ENCODE measurements around the gene PDS5A. TPM values are rescaled to one million over a fixed set of nuclear protein-coding genes. Genes with fewer than 3 reads are reported as not detected.

The PDS5A gene
- total RNA-seq, 1 donor from 2014 or later: 52.9 TPM

- H3K27me3 ChIP-seq: no peaks in the 10 kb centered on the region
- no peak for TF ChIP-seq CTCF (IDR thresholded peaks at IDR 0.05)
- no peak overlapping the region for H3K27ac ChIP-seq
- intact Hi-C loops (cut with DNase I): loop anchor here (10.0 kb wide), 1 partner anchor 131 kb away; the partner anchor contains the start of gene UBE2K
- no peaks in the 10 kb centered on the region for H3K4me1 ChIP-seq
- DNase-seq (ENCODE audit: low spot score in 2 of 2): no peak
- no peak overlapping the region for H3K4me3 ChIP-seq
- peaks cover 11 to 31% of the 10 kb centered on the region in 2 donors for H3K36me3 ChIP-seq
- H3K9me3 ChIP-seq: no peaks in the 10 kb centered on the region
These were observed 151.9 kb downstream of the PDS5A start for GRCh38 chr4:39825741-39826231.

DNA sequence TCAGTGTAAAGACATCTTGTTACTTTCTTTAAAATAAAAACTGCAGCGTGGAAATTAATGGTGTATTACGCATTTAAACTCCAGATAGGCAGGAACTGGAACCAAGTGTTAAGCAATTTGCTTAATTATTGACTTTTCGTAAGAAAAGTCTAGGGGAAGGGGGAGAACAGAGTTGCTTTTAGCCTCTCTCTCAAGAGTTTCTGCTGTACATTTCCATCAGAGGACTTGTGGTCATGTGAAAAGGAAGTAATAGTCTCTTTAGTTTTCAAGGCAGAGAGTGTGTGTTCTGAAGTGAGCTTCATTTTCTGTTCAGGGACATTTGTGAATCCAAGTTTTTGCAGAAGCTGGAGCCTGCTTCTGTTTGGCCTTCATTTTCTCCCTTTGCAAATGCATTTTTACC is 152.6 kb downstream of the PDS5A start:
- no peak for DNase-seq (ENCODE audit: low spot score in 2 of 2)
- no peak for TF ChIP-seq CTCF (IDR thresholded peaks at IDR 0.05)
- Histone ChIP-seq H3K4me3 (no peak overlapping the region), H3K27me3 (no peaks in the 10 kb centered on the region), H3K4me1 (no peaks in the 10 kb centered on the region), H3K27ac (no peak overlapping the region), H3K9me3 (no peaks in the 10 kb centered on the region), H3K36me3 (peaks cover 6 to 24% of the 10 kb centered on the region in 2 donors)
- intact Hi-C loops (cut with DNase I): loop anchor here (10.0 kb wide), 1 partner anchor 130 kb away; the partner anchor contains the start of gene UBE2K

- TF ChIP-seq CTCF (IDR thresholded peaks at IDR 0.05): no peak
- no peaks in the 10 kb centered on the region for H3K4me1 ChIP-seq
- no peak overlapping the region for H3K27ac ChIP-seq
- no peaks in the 10 kb centered on the region for H3K9me3 ChIP-seq
- peaks cover 6 to 11% of the 10 kb centered on the region in 2 donors for H3K36me3 ChIP-seq
- no peak for DNase-seq (ENCODE audit: low spot score in 2 of 2)
- no peaks in the 10 kb centered on the region for H3K27me3 ChIP-seq
- no peak overlapping the region for H3K4me3 ChIP-seq
- intact Hi-C loops (cut with DNase I): loop anchor here (10.0 kb wide), 1 partner anchor 128 kb away; the partner anchor contains the start of gene UBE2K
These were observed 154.5 kb downstream of the PDS5A start for GRCh38 chr4:39823191-39823590.

GRCh38 chr4:39822662-39823061 is 155.0 kb downstream of the PDS5A start:
- Histone ChIP-seq H3K27me3 (no peaks in the 10 kb centered on the region), H3K27ac (no peak overlapping the region), H3K4me1 (no peaks in the 10 kb centered on the region), H3K4me3 (no peak overlapping the region), H3K36me3 (peaks cover 5 to 6% of the 10 kb centered on the region in 2 donors), H3K9me3 (no peaks in the 10 kb centered on the region)
- intact Hi-C loops (cut with DNase I): loop anchor here (10.0 kb wide), 1 partner anchor 128 kb away; the partner anchor contains the start of gene UBE2K
- no peak for TF ChIP-seq CTCF (IDR thresholded peaks at IDR 0.05)
- no peak for DNase-seq (ENCODE audit: low spot score in 2 of 2)

GRCh38 chr4:39821951-39822350 is 155.8 kb downstream of the PDS5A start:
- DNase-seq (ENCODE audit: low spot score in 2 of 2): no peak

More at GRCh38 chr4:39821951-39822350, 155.8 kb downstream of the PDS5A start:
- TF ChIP-seq CTCF (IDR thresholded peaks at IDR 0.05): no peak
- no peak overlapping the region for H3K4me3 ChIP-seq
- H3K27ac ChIP-seq: no peak overlapping the region
- H3K9me3 ChIP-seq: no peaks in the 10 kb centered on the region
- peaks cover 2 to 4% of the 10 kb centered on the region in 2 donors for H3K36me3 ChIP-seq
- no peaks in the 10 kb centered on the region for H3K27me3 ChIP-seq
- intact Hi-C loops (cut with DNase I): loop anchor here (10.0 kb wide), 1 partner anchor 127 kb away; the partner anchor contains the start of gene UBE2K
- H3K4me1 ChIP-seq: no peaks in the 10 kb centered on the region
